ENCODE data around the gene CNOT4. TPM values are rescaled to one million over a fixed set of nuclear protein-coding genes. Genes with fewer than 3 reads are reported as not detected.

The CNOT4 gene
- polyA plus RNA-seq, 2 of the 4 experiments (the other 2 are of a cell fraction) = 10.0 to 16.4 TPM

GRCh38 chr7:135320268-135320667 lies 189.6 kb downstream of the CNOT4 start:
- DNase-seq (ENCODE audit: low read depth in 1 of 2, low spot score in 1 of 2) = peak in 1 of 2 experiments; percentile 44
- WGBS (ENCODE audit: missing lambda C conversion rate) = 17% methylated on average over 8 of the region's 8 CpGs
- Histone ChIP-seq H3K27ac (peak overlapping the region; percentile 40 to 44; a peak in 3 of 6 replicates), H3K4me3 (no peak overlapping the region), H3K4me2 (peak overlapping the region; percentile 17; the same call in 2 of the 3 replicates), H3K4me1 (peaks cover 8% of the 10 kb centered on the region), H3K9me3 (no peaks in the 10 kb centered on the region)
- TF ChIP-seq ELK1 (IDR thresholded peaks at IDR 0.05; ENCODE audit: low read depth, low read length) = no peak
- no peak for TF ChIP-seq ZSCAN20 (CRISPR knock-in tag; IDR thresholded peaks at IDR 0.05)
- TF ChIP-seq REST (IDR thresholded peaks at IDR 0.05) = no peak
- no peak for TF ChIP-seq BHLHE40 (IDR thresholded peaks at IDR 0.05; ENCODE audit: low read depth, low read length)
- TF ChIP-seq GATA3 (IDR thresholded peaks at IDR 0.05; ENCODE audit: borderline replicate concordance) = no peak
- TF ChIP-seq CHD2 (IDR thresholded peaks at IDR 0.05; ENCODE audit: low read length, partially characterized antibody) = no peak
- no peak for TF ChIP-seq EHMT2 (IDR thresholded peaks at IDR 0.05; ENCODE audit: low read depth)
- TF ChIP-seq CBX8 (IDR thresholded peaks at IDR 0.05) = no peak
- TF ChIP-seq PHF8 (IDR thresholded peaks at IDR 0.05; ENCODE audit: borderline replicate concordance, low read depth) = no peak
- no peak for TF ChIP-seq TP53 (CRISPR knock-in tag; IDR thresholded peaks at IDR 0.05)
- no peak for TF ChIP-seq TFCP2L1 (CRISPR knock-in tag; IDR thresholded peaks at IDR 0.05)
- no peak for TF ChIP-seq FOXS1 (CRISPR knock-in tag; IDR thresholded peaks at IDR 0.05)
- TF ChIP-seq KDM5A (IDR thresholded peaks at IDR 0.05) = no peak
- TF ChIP-seq CHD4 (IDR thresholded peaks at IDR 0.05; ENCODE audit: borderline replicate concordance) = no peak
- no peak for TF ChIP-seq MAX (IDR thresholded peaks at IDR 0.05)
- TF ChIP-seq ZC3H11A (IDR thresholded peaks at IDR 0.05) = no peak
- no peak for TF ChIP-seq HOXB5 (CRISPR knock-in tag; IDR thresholded peaks at IDR 0.05)
- CTCF ChIA-PET = interaction anchor here (1.1 to 4.7 kb wide), 4 partner anchors 9 to 39 kb away, joined by 3 to 27 read pairs (median 10); no protein-coding TSS in a partner anchor
- no peak for FAIRE-seq
- POLR2A ChIA-PET = no interaction called here
- ATAC-seq = peak; percentile 53 to 78; a peak in 4 of 6 replicates

- Histone ChIP-seq H3K4me2 (no peak overlapping the region), H3K9me3 (no peaks in the 10 kb centered on the region), H3K27ac (no peak overlapping the region), H3K4me1 (peaks cover 8% of the 10 kb centered on the region), H3K4me3 (no peak overlapping the region)
- no peak for DNase-seq (ENCODE audit: low read depth in 1 of 2, low spot score in 1 of 2)
- WGBS (ENCODE audit: missing lambda C conversion rate) = 74% methylated on average over 10 of the region's 10 CpGs
- CTCF ChIA-PET = interaction anchor here (1.2 to 3.2 kb wide), 5 partner anchors 11 to 43 kb away, joined by 3 to 17 read pairs (median 5); no protein-coding TSS in a partner anchor
- no peak for FAIRE-seq
- ATAC-seq = no peak
- no peak for TF ChIP-seq USF2 (IDR thresholded peaks at IDR 0.05)
- no peak for TF ChIP-seq HMGXB4 (CRISPR knock-in tag; IDR thresholded peaks at IDR 0.05; ENCODE audit: borderline replicate concordance)
- no peak for TF ChIP-seq EHF (CRISPR knock-in tag; IDR thresholded peaks at IDR 0.05)
- TF ChIP-seq EHMT2 (IDR thresholded peaks at IDR 0.05; ENCODE audit: low read depth) = no peak
- TF ChIP-seq HDAC2 (IDR thresholded peaks at IDR 0.05) = no peak
- no peak for TF ChIP-seq POLR2A (IDR thresholded peaks at IDR 0.05; ENCODE audit: low read length)
- no peak for TF ChIP-seq TP53 (CRISPR knock-in tag; IDR thresholded peaks at IDR 0.05)
- TF ChIP-seq MAX (IDR thresholded peaks at IDR 0.05) = no peak
- no peak for TF ChIP-seq CTCF (IDR thresholded peaks at IDR 0.05)
- TF ChIP-seq HOXB5 (CRISPR knock-in tag; IDR thresholded peaks at IDR 0.05) = no peak
- no peak for TF ChIP-seq RFX5 (IDR thresholded peaks at IDR 0.05)
- TF ChIP-seq FOSL2 (IDR thresholded peaks at IDR 0.05) = no peak
- no peak for TF ChIP-seq FOSL2 (CRISPR knock-in tag; IDR thresholded peaks at IDR 0.05)
- POLR2A ChIA-PET = interaction anchor here (0.6 kb wide), 1 partner anchor 178 kb away, joined by 8 read pairs; no protein-coding TSS in a partner anchor
These were observed 192.1 kb downstream of the CNOT4 start for GRCh38 chr7:135317676-135318325.
